HepG2 (cell line): ENCODE measurements around the gene CDKN3. TPM values are rescaled to one million over a fixed set of nuclear protein-coding genes. Genes with fewer than 3 reads are reported as not detected.
A peak's percentile ranks its signal among the peaks of the same experiment; 100 is the strongest.

Experiments used
- BRCA1 ChIP-seq: sonication (generic); formaldehyde crosslinking; IDR thresholded peaks from 2 replicates; pipeline ENCODE4 v1.4.0; 2020; ENCODE audit warnings: missing genetic modification reagents
- CCAR2 ChIP-seq: fragments of 200-400 bp; formaldehyde crosslinking; optimal IDR thresholded peaks from 2 replicates; pipeline ENCODE3; 2018; ENCODE audit warnings: low read depth, mild to moderate bottlenecking, low read length, moderate library complexity
- CREB1 ChIP-seq, 2 experiments: fragments of 450-650 bp in 1 of 2; IDR thresholded peaks; 2 replicates each; pipeline ENCODE4 v1.6.1; 2016 to 2017; ENCODE audit warnings: control low read depth in 1 of 2, mild to moderate bottlenecking in 1 of 2, missing compliant biosample characterization in 1 of 2, missing genetic modification characterization in 1 of 2
- GATA4 ChIP-seq: sonication (generic); IDR thresholded peaks from 2 replicates; pipeline ENCODE4 v1.6.1; 2016; ENCODE audit warnings: antibody characterized with exemption, low read depth, borderline replicate concordance
- HHEX ChIP-seq: IDR thresholded peaks from 2 replicates; pipeline ENCODE4 v1.6.1; 2016; ENCODE audit warnings: control low read depth
- HMG20A ChIP-seq: IDR thresholded peaks from 2 replicates; pipeline ENCODE4 v1.6.1; 2016; ENCODE audit warnings: borderline replicate concordance
- HNF4G ChIP-seq, 2 experiments: sonication (generic) in 1 of 2; formaldehyde crosslinking in 1 of 2; IDR thresholded peaks; 2 replicates each; pipeline versions ENCODE4 v1.4.0 to v1.6.1; 2011 to 2020; ENCODE audit warnings: borderline replicate concordance in 2 of 2, low read depth in 2 of 2, mild to moderate bottlenecking in 2 of 2, low read length in 1 of 2, missing genetic modification reagents in 1 of 2, moderate library complexity in 1 of 2
- HNRNPK ChIP-seq: fragments of 200-400 bp; formaldehyde crosslinking; IDR thresholded peaks from 2 replicates; pipeline ENCODE4 v1.6.1; 2018; ENCODE audit warnings: low read length, low read depth, moderate library complexity, mild to moderate bottlenecking; ENCODE audit not compliant: poor library complexity, severe bottlenecking
- MAF1 ChIP-seq: sonication (generic); formaldehyde crosslinking; IDR thresholded peaks from 2 replicates; pipeline ENCODE4 v1.5.0; 2020; ENCODE audit warnings: missing genetic modification reagents, borderline replicate concordance
- NR2F2 ChIP-seq: IDR thresholded peaks from 2 replicates; pipeline ENCODE4 v1.6.1; 2012; ENCODE audit warnings: low read depth, inconsistent platforms, borderline replicate concordance
- PAF1 ChIP-seq: IDR thresholded peaks from 2 replicates; pipeline ENCODE4 v1.6.1; 2016; ENCODE audit warnings: missing genetic modification reagents, missing compliant biosample characterization
- TEAD3 ChIP-seq: optimal IDR thresholded peaks from 2 replicates; pipeline ENCODE3; 2016; ENCODE audit warnings: borderline replicate concordance
- ZBTB1 ChIP-seq: sonication (generic); formaldehyde crosslinking; IDR thresholded peaks from 2 replicates; pipeline ENCODE4 v1.4.0; 2020; ENCODE audit warnings: missing genetic modification reagents, borderline replicate concordance
- ZNF280B ChIP-seq: sonication (generic); formaldehyde crosslinking; IDR thresholded peaks from 2 replicates; pipeline ENCODE4 v1.5.0; 2020; ENCODE audit warnings: missing genetic modification reagents, mild to moderate bottlenecking, borderline replicate concordance
- ZNF3 ChIP-seq: IDR thresholded peaks from 2 replicates; pipeline ENCODE4 v1.7.0; 2017; ENCODE audit warnings: inconsistent platforms
- ZNF441 ChIP-seq: sonication (generic); formaldehyde crosslinking; IDR thresholded peaks from 2 replicates; pipeline ENCODE4 v1.7.0; 2021; ENCODE audit warnings: missing genetic modification reagents, borderline replicate concordance
- ZNF674 ChIP-seq: sonication (generic); formaldehyde crosslinking; IDR thresholded peaks from 2 replicates; pipeline ENCODE4 v1.5.0; 2020; ENCODE audit warnings: low read depth, mild to moderate bottlenecking, missing genetic modification reagents
- ZNF788 ChIP-seq: sonication (generic); formaldehyde crosslinking; IDR thresholded peaks from 2 replicates; pipeline ENCODE4 v1.5.0; 2020; ENCODE audit warnings: mild to moderate bottlenecking, missing genetic modification reagents, borderline replicate concordance
- ZSCAN25 ChIP-seq: sonication (generic); formaldehyde crosslinking; IDR thresholded peaks from 2 replicates; pipeline ENCODE4 v1.8.0; 2022; ENCODE audit warnings: mild to moderate bottlenecking, missing genetic modification reagents
- polyA plus RNA-seq, 8 experiments: library from polyadenylated mRNA; depleted of rRNA in 3 of 8; stranded (reverse) in 7 of 8; unstranded in 1 of 8; fragments of >200 nt; fragmentation: Illumina TruSeq in 4 of 8; extraction: Trizol in 4 of 8; gene quantifications; 2 replicates each; pipeline versions ENCODE4 v1.2.1 to v1.2.3, GENCODE V29; 2011 to 2016; ENCODE audit warnings: low read depth in 4 of 8, missing spikeins in 1 of 8, mixed read lengths in 1 of 8; ENCODE audit not compliant: insufficient read depth in 1 of 8
- total RNA-seq, 5 experiments: library from RNA; depleted of rRNA; stranded (reverse); fragments of >200 nt; fragmentation: Illumina TruSeq; extraction: Trizol; gene quantifications; 2 replicates each; pipeline ENCODE4 v1.2.3, GENCODE V29; 2016; ENCODE audit warnings: low read depth in 1 of 5
- TF ChIP-seq, protein P1 (sequence below): sonication (generic); formaldehyde crosslinking; IDR thresholded peaks from 2 replicates; pipeline ENCODE4 v1.4.0; 2020; ENCODE audit warnings: mild to moderate bottlenecking, missing genetic modification reagents
- TF ChIP-seq, protein P2 (sequence below): IDR thresholded peaks from 2 replicates; pipeline ENCODE4 v1.6.1; 2012; ENCODE audit warnings: low read depth, low read length, improper control_type of control experiment

CDKN3 gene
- total and polyA plus RNA-seq, 2 of the 13 experiments (the other 11 are each of a cell fraction or from before 2014, with no cell fraction given) = 63.0 to 88.9 TPM

DNA sequence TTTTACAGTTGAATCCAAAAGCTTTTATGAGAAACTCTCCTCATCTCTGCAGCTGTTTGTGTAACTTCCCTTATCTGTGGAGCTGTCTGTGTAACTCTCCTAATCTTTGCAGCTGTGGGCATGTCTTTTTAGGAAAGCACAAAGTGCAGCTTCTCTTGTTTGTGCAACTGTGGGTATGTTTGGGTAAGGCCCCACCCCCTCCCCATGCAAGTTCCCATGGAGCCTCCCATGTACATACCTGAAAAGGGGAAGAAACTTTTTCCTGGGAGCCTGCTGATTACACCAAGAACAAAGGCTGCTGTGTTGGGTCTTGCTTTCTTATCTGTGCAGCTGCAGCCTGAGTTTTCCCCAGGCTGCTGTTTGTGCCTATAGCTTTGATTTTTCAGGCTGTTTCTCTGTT is 42.7 kb upstream of the CDKN3 start (continued):
- TF ChIP-seq, protein P1, sequence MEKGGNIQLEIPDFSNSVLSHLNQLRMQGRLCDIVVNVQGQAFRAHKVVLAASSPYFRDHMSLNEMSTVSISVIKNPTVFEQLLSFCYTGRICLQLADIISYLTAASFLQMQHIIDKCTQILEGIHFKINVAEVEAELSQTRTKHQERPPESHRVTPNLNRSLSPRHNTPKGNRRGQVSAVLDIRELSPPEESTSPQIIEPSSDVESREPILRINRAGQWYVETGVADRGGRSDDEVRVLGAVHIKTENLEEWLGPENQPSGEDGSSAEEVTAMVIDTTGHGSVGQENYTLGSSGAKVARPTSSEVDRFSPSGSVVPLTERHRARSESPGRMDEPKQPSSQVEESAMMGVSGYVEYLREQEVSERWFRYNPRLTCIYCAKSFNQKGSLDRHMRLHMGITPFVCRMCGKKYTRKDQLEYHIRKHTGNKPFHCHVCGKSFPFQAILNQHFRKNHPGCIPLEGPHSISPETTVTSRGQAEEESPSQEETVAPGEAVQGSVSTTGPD = no peak
- TF ChIP-seq ZNF3 (0 out of 2 replicates have a peak, but pooled peaks have one; percentile 25), HMG20A (peak; percentile 98), ZSCAN25 (CRISPR knock-in tag) (no peak), ZBTB1 (CRISPR knock-in tag) (no peak), CREB1 (IDR thresholded peaks at IDR 0.05) (no peak), CREB1 (CRISPR knock-in tag; IDR thresholded peaks at IDR 0.05) (peak; percentile 76), NR2F2 (peak; percentile 84), GATA4 (peak; percentile 98), ZNF280B (no peak), TEAD3 (CRISPR knock-in tag) (peak; percentile 96), ZNF674 (no peak), ZNF788 (CRISPR knock-in tag) (peak; percentile 91; the same call in 1 of the 2 replicates), PAF1 (no peak), CCAR2 (no peak), HHEX (no peak), ZNF441 (CRISPR knock-in tag) (peak; percentile 70; the same call in 1 of the 2 replicates), BRCA1 (CRISPR knock-in tag) (no peak), HNF4G (IDR thresholded peaks at IDR 0.05; ENCODE audit: borderline replicate concordance, low read depth, low read length) (peak; percentile 94), HNF4G (CRISPR knock-in tag; IDR thresholded peaks at IDR 0.05; ENCODE audit: borderline replicate concordance, low read depth) (peak; percentile 83), MAF1 (CRISPR knock-in tag) (0 out of 2 replicates have a peak, but pooled peaks have one; percentile 69), HNRNPK (no peak)
- TF ChIP-seq, protein P2, sequence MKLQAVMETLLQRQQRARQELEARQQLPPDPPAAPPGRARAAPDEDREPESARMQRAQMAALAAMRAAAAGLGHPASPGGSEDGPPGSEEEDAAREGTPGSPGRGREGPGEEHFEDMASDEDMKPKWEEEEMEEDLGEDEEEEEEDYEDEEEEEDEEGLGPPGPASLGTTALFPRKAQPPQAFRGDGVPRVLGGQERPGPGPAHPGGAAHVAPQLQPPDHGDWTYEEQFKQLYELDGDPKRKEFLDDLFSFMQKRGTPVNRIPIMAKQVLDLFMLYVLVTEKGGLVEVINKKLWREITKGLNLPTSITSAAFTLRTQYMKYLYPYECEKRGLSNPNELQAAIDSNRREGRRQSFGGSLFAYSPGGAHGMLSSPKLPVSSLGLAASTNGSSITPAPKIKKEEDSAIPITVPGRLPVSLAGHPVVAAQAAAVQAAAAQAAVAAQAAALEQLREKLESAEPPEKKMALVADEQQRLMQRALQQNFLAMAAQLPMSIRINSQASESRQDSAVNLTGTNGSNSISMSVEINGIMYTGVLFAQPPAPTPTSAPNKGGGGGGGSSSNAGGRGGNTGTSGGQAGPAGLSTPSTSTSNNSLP = peak; percentile 54; the same call in 1 of the 2 replicates
